Measurements from ENCODE around the gene ARHGAP27. TPM values are rescaled to one million over a fixed set of nuclear protein-coding genes. Genes with fewer than 3 reads are reported as not detected.

Gene ARHGAP27
- total RNA-seq, 1 experiment from 2014 or later = 171 TPM

GRCh38 chr17:45410144-45411091 lies 22.3 kb downstream of the ARHGAP27 start:
- DNase-seq (ENCODE audit: low spot score) = no peak

- DNase-seq (ENCODE audit: low spot score) = no peak
These were observed 23.0 kb downstream of the ARHGAP27 start for GRCh38 chr17:45409659-45410076.

GRCh38 chr17:45408611-45409421 lies 23.9 kb downstream of the ARHGAP27 start:
- DNase-seq (ENCODE audit: low spot score) = peak; percentile 52

- DNase-seq (ENCODE audit: low spot score) = no peak
These were observed 26.6 kb downstream of the ARHGAP27 start for GRCh38 chr17:45406107-45406506.

GRCh38 chr17:45405250-45406086 lies 27.2 kb downstream of the ARHGAP27 start:
- peak; percentile 42 for DNase-seq (ENCODE audit: low spot score)

GRCh38 chr17:45404870-45405249 lies 27.8 kb downstream of the ARHGAP27 start:
- no peak for DNase-seq (ENCODE audit: low spot score)

- DNase-seq (ENCODE audit: low spot score) = no peak
These were observed 28.7 kb downstream of the ARHGAP27 start for GRCh38 chr17:45403906-45404490.

GRCh38 chr17:45402916-45403315 lies 29.8 kb downstream of the ARHGAP27 start:
- DNase-seq (ENCODE audit: low spot score) = no peak

GRCh38 chr17:45398800-45399199 lies 33.9 kb downstream of the ARHGAP27 start:
- no peak for DNase-seq (ENCODE audit: low spot score)

- no peak for DNase-seq (ENCODE audit: low spot score)
These were observed 34.9 kb downstream of the ARHGAP27 start for GRCh38 chr17:45397796-45398195.

GRCh38 chr17:45396496-45397205 lies 36.0 kb downstream of the ARHGAP27 start:
- DNase-seq (ENCODE audit: low spot score) = no peak

GRCh38 chr17:45395569-45396415 lies 36.9 kb downstream of the ARHGAP27 start:
- DNase-seq (ENCODE audit: low spot score) = no peak

- peak; percentile 69 for DNase-seq (ENCODE audit: low spot score)
These were observed 37.6 kb downstream of the ARHGAP27 start for GRCh38 chr17:45394913-45395568.

- DNase-seq (ENCODE audit: low spot score) = no peak
These were observed 38.1 kb downstream of the ARHGAP27 start for GRCh38 chr17:45394564-45394912.

- DNase-seq (ENCODE audit: low spot score) = no peak
These were observed 38.6 kb downstream of the ARHGAP27 start for GRCh38 chr17:45394091-45394490.

GRCh38 chr17:45393411-45393810 lies 39.3 kb downstream of the ARHGAP27 start:
- DNase-seq (ENCODE audit: low spot score) = no peak

- DNase-seq (ENCODE audit: low spot score) = no peak
These were observed 40.8 kb downstream of the ARHGAP27 start for GRCh38 chr17:45391918-45392317.

- no peak for DNase-seq (ENCODE audit: low spot score)
These were observed 41.4 kb downstream of the ARHGAP27 start for GRCh38 chr17:45391291-45391690.

- DNase-seq (ENCODE audit: low spot score) = no peak
These were observed 43.3 kb downstream of the ARHGAP27 start for GRCh38 chr17:45389354-45389753.

Measured in HT-29 (cell line).